Activated CD8-positive, alpha-beta T cell treated with anti-CD3 and anti-CD28 coated beads, Interleukin-2, amount 10 ng/mL, durations not matched to agents 7 days and 5 days (primary cell): ENCODE measurements around the gene PI4KA. TPM values are rescaled to one million over a fixed set of nuclear protein-coding genes. Genes with fewer than 3 reads are reported as not detected.
"Not testable (repeated sequence)": the region's sequence is repeated elsewhere in the genome, so short reads cannot be mapped to it uniquely, and the experiment has no call there.

Experiments
- ATAC-seq: fragments of 150-1000 bp; cut with Tn5 transposase; one replicate; pipeline ENCODE4 v1.10.0; 2021; ENCODE audit warnings: moderate library complexity
- CTCF ChIA-PET: fragments of 350-600 bp; sonication (Branson Sonifier 250); formaldehyde crosslinking; loops from one replicate; lab custom pipeline; 2021; ENCODE audit warnings: antibody characterized with exemption; lab: Charles Lee
- POLR2A ChIA-PET: fragments of 350-600 bp; sonication (Branson Sonifier 250); formaldehyde crosslinking; loops from one replicate; lab custom pipeline; 2021; ENCODE audit warnings: antibody characterized with exemption; lab: Charles Lee
- DNase-seq: peaks from one replicate; pipeline ENCODE4 v3.0.0-alpha.2; 2020
- H3K27ac Mint-ChIP-seq: one replicate; pipeline ENCODE4 v1.8.0; 2021; ENCODE audit warnings: mild to moderate bottlenecking, mixed read lengths
- H3K27me3 Mint-ChIP-seq: one replicate; pipeline ENCODE4 v1.8.0; 2021; ENCODE audit warnings: low read depth, mixed read lengths
- H3K36me3 Mint-ChIP-seq: one replicate; pipeline ENCODE4 v1.8.0; 2021; ENCODE audit warnings: low read depth, mixed read lengths
- H3K4me1 Mint-ChIP-seq: one replicate; pipeline ENCODE4 v1.8.0; 2021; ENCODE audit warnings: low read depth, mixed read lengths
- H3K4me3 Mint-ChIP-seq: one replicate; pipeline ENCODE4 v1.8.0; 2021; ENCODE audit warnings: mild to moderate bottlenecking, mixed read lengths
- H3K9me3 Mint-ChIP-seq: one replicate; pipeline ENCODE4 v1.8.0; 2022; ENCODE audit warnings: mixed read lengths; ENCODE audit not compliant: insufficient read depth
- total RNA-seq, 2 experiments: library from RNA; stranded (reverse); gene quantifications; one replicate each; pipeline ENCODE4 v1.2.3, GENCODE V29; 2021

Gene PI4KA
- total RNA-seq, 2 experiments from 2014 or later = 112 to 120 TPM

GRCh38 chr22:20738394-20739089 is 120.1 kb downstream of the PI4KA start:
- ChIA-PET CTCF (interaction anchor here (1.2 kb wide), 1 partner anchor 34 kb away, joined by 3 read pairs; no protein-coding TSS in a partner anchor), POLR2A (no interaction called here)
- ATAC-seq = no peak
- Mint-ChIP-seq H3K9me3 (no peaks in the 10 kb centered on the region), H3K27me3 (no peaks in the 10 kb centered on the region), H3K36me3 (peaks cover 32% of the 10 kb centered on the region), H3K4me1 (peaks cover 6% of the 10 kb centered on the region), H3K27ac (peak overlapping the region; percentile 61), H3K4me3 (no peak overlapping the region)
- DNase-seq = no peak

DNA sequence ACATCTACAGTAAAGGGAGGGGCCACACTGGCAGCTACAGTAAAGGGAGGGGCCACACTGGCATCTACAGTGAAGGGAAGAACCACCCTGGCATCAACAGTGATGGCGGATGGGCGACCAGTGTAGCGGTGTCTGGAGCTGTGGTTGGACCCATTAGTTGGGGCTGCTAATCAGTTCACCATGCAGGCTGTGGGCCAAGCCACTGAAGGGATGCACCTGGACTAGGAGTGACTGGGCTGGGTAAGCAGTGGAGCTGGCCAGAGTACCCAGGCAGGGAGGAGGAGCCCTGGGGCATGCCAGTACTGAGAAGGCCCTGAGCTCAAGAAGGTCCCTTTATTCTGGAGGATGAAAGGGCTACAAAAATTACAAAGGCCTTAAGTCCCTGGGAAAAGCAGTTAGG is 121.7 kb downstream of the PI4KA start:
- POLR2A ChIA-PET, H3K27me3 Mint-ChIP-seq, CTCF ChIA-PET, DNase-seq, H3K27ac Mint-ChIP-seq, H3K9me3 Mint-ChIP-seq, H3K4me1 Mint-ChIP-seq, ATAC-seq, H3K4me3 Mint-ChIP-seq: not testable (repeated sequence)
- H3K36me3 Mint-ChIP-seq = peaks cover 31% of the 10 kb centered on the region

GRCh38 chr22:20735356-20736162 is 123.1 kb downstream of the PI4KA start:
- ATAC-seq, DNase-seq, POLR2A ChIA-PET, CTCF ChIA-PET, H3K27me3 Mint-ChIP-seq, H3K4me3 Mint-ChIP-seq, H3K4me1 Mint-ChIP-seq, H3K9me3 Mint-ChIP-seq: not testable (repeated sequence)
- peaks cover 20% of the 10 kb centered on the region for H3K36me3 Mint-ChIP-seq
- peak overlapping the region; percentile 49 for H3K27ac Mint-ChIP-seq

DNA sequence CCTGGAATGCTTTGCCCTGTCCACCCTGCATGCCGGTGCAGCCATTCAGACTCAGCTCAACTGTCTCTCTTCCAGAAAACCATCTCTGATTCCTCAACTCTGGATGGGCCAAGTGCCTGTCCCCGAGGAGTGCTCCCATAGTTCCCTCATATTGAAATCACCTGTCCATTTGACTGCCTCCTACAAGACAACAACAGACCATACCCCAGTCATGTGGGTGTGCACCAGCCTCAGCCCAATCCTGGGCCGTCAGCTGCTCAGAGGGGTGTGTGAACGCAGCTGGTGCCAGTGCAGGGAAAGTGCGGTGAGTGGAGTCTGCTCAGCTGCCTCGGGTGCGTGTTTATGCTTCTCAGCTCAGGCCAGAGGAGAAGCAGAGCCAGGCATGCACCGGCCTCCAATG is 126.2 kb downstream of the PI4KA start:
- H3K27me3 Mint-ChIP-seq, CTCF ChIA-PET, H3K27ac Mint-ChIP-seq, ATAC-seq, DNase-seq, H3K9me3 Mint-ChIP-seq, POLR2A ChIA-PET, H3K4me1 Mint-ChIP-seq, H3K4me3 Mint-ChIP-seq: not testable (repeated sequence)
- peaks cover 14% of the 10 kb centered on the region for H3K36me3 Mint-ChIP-seq

DNA sequence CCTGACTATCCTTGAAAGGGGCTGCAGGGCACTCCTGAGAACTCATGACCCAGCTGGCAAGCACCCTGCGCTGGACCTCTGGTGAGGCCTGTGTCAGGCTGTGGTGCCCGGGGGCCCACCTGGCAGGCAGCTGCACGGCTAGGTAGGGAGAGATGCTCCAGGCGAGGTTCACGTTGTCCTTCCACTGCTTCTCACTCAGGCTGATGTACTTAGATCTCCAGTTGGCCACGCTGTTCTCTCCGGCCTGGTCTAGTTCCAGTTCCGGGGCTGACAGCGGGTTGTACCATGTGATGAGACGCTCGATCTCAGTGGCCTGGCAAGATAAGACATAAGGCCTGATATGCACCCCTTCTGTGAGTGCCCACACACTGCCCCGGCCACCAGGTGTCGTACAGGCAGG is 129.4 kb downstream of the PI4KA start:
- Mint-ChIP-seq H3K9me3 (no peaks in the 10 kb centered on the region), H3K4me1 (no peaks in the 10 kb centered on the region), H3K4me3 (no peak overlapping the region), H3K36me3 (peaks cover 26% of the 10 kb centered on the region), H3K27me3 (no peaks in the 10 kb centered on the region), H3K27ac (no peak overlapping the region)
- ATAC-seq (no peak), DNase-seq (no peak)
- CTCF ChIA-PET = no interaction called here
- POLR2A ChIA-PET = no interaction called here

DNA sequence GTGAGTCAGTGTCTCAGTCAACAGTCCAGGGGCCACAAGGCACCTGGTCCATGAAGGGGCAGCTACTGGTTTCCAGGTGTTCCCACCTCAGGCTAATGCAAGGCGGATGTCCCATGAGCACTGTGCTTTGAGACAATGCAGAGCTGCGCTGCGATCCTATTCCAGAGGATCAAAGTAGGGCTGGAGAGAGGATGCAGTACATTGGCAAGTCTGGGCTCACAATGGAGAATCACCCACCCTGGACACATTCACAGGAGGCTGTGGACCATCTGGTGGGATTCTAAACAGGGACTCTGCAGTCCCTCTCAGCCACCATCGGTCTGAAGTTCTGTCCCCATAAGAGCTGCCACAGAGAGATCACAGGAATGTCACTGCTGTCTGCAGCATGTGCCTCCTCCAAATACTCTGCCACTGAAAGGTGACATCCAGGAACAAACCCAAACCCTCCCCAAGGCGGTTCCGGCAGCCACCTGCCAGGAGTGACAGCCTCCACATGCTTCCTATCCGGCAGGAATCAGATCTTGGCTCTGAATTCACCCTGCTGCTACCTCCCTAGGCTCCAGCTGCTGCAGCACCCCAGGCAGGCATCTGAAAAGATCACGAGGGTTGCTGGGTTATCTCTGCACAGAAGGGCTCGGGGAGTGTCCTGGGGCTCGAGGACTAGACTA is 130.0 kb downstream of the PI4KA start:
- Mint-ChIP-seq H3K9me3 (no peaks in the 10 kb centered on the region), H3K27me3 (no peaks in the 10 kb centered on the region), H3K27ac (no peak overlapping the region), H3K36me3 (peaks cover 26% of the 10 kb centered on the region), H3K4me3 (no peak overlapping the region), H3K4me1 (no peaks in the 10 kb centered on the region)
- CTCF ChIA-PET = no interaction called here
- DNase-seq (no peak), ATAC-seq (no peak)
- POLR2A ChIA-PET = no interaction called here

GRCh38 chr22:20727118-20728015 is 131.2 kb downstream of the PI4KA start:
- DNase-seq (no peak), ATAC-seq (no peak)
- no peaks in the 10 kb centered on the region for H3K9me3 Mint-ChIP-seq
- no peaks in the 10 kb centered on the region for H3K4me1 Mint-ChIP-seq
- no peak overlapping the region for H3K27ac Mint-ChIP-seq
- ChIA-PET CTCF (interaction anchor here (1.5 kb wide), 1 partner anchor 15 kb away, joined by 5 read pairs; no protein-coding TSS in a partner anchor), POLR2A (no interaction called here)
- H3K4me3 Mint-ChIP-seq = no peak overlapping the region
- no peaks in the 10 kb centered on the region for H3K27me3 Mint-ChIP-seq
- H3K36me3 Mint-ChIP-seq = peaks cover 22% of the 10 kb centered on the region

DNA sequence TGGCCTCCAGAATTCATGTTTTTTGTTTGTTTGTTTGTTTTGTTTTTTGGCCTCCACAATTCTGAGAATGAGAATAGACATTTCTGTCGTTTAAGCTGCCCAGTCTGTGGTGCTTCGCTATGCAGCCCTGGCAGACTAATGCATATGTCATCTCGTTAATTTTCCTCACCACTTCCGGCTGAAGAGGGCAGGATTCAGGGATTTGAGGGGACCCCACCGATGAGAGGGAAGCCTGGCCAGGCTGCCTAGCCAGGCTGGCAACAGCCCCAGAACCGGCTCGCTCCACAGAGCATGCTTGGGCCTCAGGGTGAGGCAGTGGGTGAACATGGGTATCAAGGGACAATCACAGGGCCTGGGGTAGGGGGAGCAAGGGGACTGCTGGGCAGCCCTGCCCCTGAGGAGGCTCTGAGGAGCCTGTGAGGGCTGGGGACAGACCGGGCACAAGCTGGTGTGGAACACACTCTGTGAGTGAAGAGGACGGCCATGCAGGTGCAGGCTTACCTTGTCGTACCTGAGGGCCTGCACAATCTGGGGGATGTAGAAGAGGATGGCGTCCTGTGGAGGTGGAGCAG is 132.5 kb downstream of the PI4KA start:
- Mint-ChIP-seq H3K4me3 (no peak overlapping the region), H3K27ac (no peak overlapping the region), H3K4me1 (no peaks in the 10 kb centered on the region), H3K9me3 (no peaks in the 10 kb centered on the region), H3K27me3 (no peaks in the 10 kb centered on the region), H3K36me3 (peaks cover 21% of the 10 kb centered on the region)
- ChIA-PET CTCF (interaction anchor here (1.5 kb wide), 1 partner anchor 16 kb away, joined by 5 read pairs; no protein-coding TSS in a partner anchor), POLR2A (no interaction called here)
- DNase-seq = no peak
- peak; percentile 19 for ATAC-seq

DNA sequence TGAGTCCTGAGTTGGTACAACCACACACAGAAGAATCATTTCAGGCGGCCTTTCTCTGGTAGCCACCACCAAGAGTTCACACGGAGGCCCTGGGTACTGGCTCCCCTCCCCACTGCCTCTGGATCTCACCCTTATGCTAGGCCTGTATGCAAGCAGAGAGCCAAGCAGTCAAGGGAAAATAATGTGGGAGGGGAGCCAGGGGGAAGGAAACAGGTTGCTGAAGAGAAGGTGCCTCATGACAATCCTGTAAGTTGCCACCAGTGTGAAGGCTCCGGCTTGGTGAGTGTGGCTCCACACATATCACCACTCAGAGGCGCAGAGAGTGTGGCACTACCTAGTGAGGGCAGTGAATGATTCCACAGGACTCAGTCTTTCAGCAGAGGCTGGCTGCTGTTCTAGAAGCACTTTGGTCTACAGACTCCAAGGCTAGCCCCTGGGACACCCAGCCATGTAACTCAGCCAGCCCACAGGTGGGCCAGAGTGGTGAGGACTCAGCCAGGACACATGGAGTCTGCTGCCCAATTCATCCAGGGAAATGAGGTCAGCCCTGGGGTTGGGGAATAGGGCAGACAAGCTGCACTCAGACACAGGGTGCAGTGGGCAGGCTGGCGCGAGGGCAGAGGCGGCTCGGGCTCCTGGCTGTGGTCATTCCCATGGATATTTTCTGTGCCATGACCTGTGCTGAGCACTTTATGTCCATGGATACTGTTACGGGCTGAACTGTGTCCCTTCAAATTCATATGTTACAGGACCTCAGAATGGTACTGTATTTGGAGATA is 133.7 kb downstream of the PI4KA start:
- Mint-ChIP-seq H3K9me3 (no peaks in the 10 kb centered on the region), H3K36me3 (peaks cover 20% of the 10 kb centered on the region)
- CTCF ChIA-PET = no interaction called here

GRCh38 chr22:20721409-20722218 is 137.0 kb downstream of the PI4KA start:
- no peak overlapping the region for H3K4me3 Mint-ChIP-seq

More for the DNA sequence above, 133.7 kb downstream of the PI4KA start:
- H3K27ac Mint-ChIP-seq = no peak overlapping the region
- H3K4me3 Mint-ChIP-seq = no peak overlapping the region
- H3K4me1 Mint-ChIP-seq = no peaks in the 10 kb centered on the region
- no peaks in the 10 kb centered on the region for H3K27me3 Mint-ChIP-seq
- ATAC-seq = no peak
- POLR2A ChIA-PET = no interaction called here
- no peak for DNase-seq

More at GRCh38 chr22:20721409-20722218, 137.0 kb downstream of the PI4KA start:
- no peaks in the 10 kb centered on the region for H3K4me1 Mint-ChIP-seq
- H3K27me3 Mint-ChIP-seq = no peaks in the 10 kb centered on the region
- H3K9me3 Mint-ChIP-seq = no peaks in the 10 kb centered on the region
- ChIA-PET CTCF (no interaction called here), POLR2A (no interaction called here)
- H3K36me3 Mint-ChIP-seq = peaks cover 6% of the 10 kb centered on the region
- ATAC-seq = no peak
- no peak overlapping the region for H3K27ac Mint-ChIP-seq
- no peak for DNase-seq
